Esophagus muscularis mucosa (tissue), 4 donors: ENCODE results near the gene JPH2.

Experiments
- EP300 ChIP-seq: sonication (generic); formaldehyde crosslinking; IDR thresholded peaks from one replicate; pipeline ENCODE4 v1.6.1; 2017; ENCODE audit warnings: antibody characterized with exemption
- POLR2A ChIP-seq: fragments of 450-650 bp; IDR thresholded peaks from one replicate; pipeline ENCODE4 v1.6.1; 2017; ENCODE audit warnings: antibody characterized with exemption, moderate library complexity, mild to moderate bottlenecking, low read depth
- POLR2AphosphoS5 ChIP-seq, 2 donors: sonication (generic); formaldehyde crosslinking; IDR thresholded peaks; one replicate each; pipeline ENCODE4 v1.6.1; 2017; ENCODE audit warnings: antibody characterized with exemption in 2 of 2
- TF ChIP-seq, protein P1 (sequence below), 3 experiments: fragments of 200-600 bp in 2 of 3; fragments of 450-650 bp in 1 of 3; sonication (generic) in 2 of 3; IDR thresholded peaks; one replicate each; pipeline ENCODE4 v1.5.1; 2017 to 2019; ENCODE audit warnings: antibody characterized with exemption in 3 of 3, mild to moderate bottlenecking in 2 of 3, moderate library complexity in 1 of 3

DNA sequence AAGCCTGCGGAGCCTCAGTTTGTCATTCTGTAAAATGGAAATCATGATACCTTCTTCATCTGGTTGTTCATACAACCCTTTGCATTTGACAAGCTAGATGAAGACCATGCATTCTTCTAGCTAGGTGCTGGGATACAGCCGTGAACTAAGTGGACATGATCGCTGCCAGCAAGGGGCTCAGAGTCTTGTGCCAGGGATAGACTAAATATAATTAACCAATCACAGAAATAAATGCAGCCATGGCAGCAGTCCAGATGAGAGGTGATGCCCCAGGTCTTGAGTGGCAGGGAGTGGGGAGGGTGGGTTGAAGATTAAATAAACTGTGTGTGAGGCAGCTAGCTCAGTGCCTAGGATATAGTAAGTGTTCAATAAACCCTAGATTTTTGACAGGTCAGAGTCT, 19.3 kb downstream of the JPH2 start:
- TF ChIP-seq POLR2A (no peak), POLR2AphosphoS5 (IDR thresholded peaks at IDR 0.05) (peak in 1 of 2 donors; percentile 13), EP300 (no peak)
- TF ChIP-seq, protein P1, sequence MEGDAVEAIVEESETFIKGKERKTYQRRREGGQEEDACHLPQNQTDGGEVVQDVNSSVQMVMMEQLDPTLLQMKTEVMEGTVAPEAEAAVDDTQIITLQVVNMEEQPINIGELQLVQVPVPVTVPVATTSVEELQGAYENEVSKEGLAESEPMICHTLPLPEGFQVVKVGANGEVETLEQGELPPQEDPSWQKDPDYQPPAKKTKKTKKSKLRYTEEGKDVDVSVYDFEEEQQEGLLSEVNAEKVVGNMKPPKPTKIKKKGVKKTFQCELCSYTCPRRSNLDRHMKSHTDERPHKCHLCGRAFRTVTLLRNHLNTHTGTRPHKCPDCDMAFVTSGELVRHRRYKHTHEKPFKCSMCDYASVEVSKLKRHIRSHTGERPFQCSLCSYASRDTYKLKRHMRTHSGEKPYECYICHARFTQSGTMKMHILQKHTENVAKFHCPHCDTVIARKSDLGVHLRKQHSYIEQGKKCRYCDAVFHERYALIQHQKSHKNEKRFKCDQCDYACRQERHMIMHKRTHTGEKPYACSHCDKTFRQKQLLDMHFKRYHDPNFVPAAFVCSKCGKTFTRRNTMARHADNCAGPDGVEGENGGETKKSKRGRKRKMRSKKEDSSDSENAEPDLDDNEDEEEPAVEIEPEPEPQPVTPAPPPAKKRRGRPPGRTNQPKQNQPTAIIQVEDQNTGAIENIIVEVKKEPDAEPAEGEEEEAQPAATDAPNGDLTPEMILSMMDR (IDR thresholded peaks at IDR 0.05), result no peak
